KMS-11 (cell line): ENCODE measurements around the gene SHISA8.
"Not testable (repeated sequence)": the region's sequence is repeated elsewhere in the genome, so short reads cannot be mapped to it uniquely, and the experiment has no call there.

Source experiments
- H2AFZ ChIP-seq: fragments of 200-600 bp; sonication (generic); 2 replicates; pipeline ENCODE4 v1.6.1; 2016; ENCODE audit warnings: antibody characterized with exemption, mixed run types, low read depth
- H3K27ac ChIP-seq: fragments of 200-600 bp; sonication (generic); 2 replicates; pipeline ENCODE4 v1.6.1; 2016; ENCODE audit warnings: mild to moderate bottlenecking, mixed run types
- H3K27me3 ChIP-seq: fragments of 200-600 bp; sonication (generic); 2 replicates; pipeline ENCODE4 v1.6.1; 2017; ENCODE audit warnings: mild to moderate bottlenecking, low read depth, mixed run types, moderate library complexity; ENCODE audit not compliant: insufficient read depth
- H3K36me3 ChIP-seq: fragments of 200-600 bp; sonication (generic); 2 replicates; pipeline ENCODE4 v1.6.1; 2017; ENCODE audit warnings: mild to moderate bottlenecking, mixed run types; ENCODE audit not compliant: insufficient read depth
- H3K4me1 ChIP-seq: fragments of 200-600 bp; sonication (generic); 2 replicates; pipeline ENCODE4 v1.6.1; 2016; ENCODE audit warnings: mild to moderate bottlenecking, low read depth, mixed run types; ENCODE audit not compliant: poor library complexity, severe bottlenecking
- H3K4me2 ChIP-seq: fragments of 200-600 bp; sonication (generic); 2 replicates; pipeline ENCODE4 v1.7.0; 2016; ENCODE audit warnings: mild to moderate bottlenecking, mixed run types
- H3K4me3 ChIP-seq: fragments of 200-600 bp; sonication (generic); IDR thresholded peaks from 2 replicates; pipeline ENCODE4 v1.6.1; 2017; ENCODE audit warnings: low read depth, low read length, mixed read lengths; ENCODE audit not compliant: insufficient read depth
- H3K79me2 ChIP-seq: fragments of 200-600 bp; sonication (generic); 2 replicates; pipeline ENCODE4 v1.6.1; 2016; ENCODE audit warnings: low read depth, mixed run types; ENCODE audit not compliant: insufficient read depth
- H3K9ac ChIP-seq: fragments of 200-600 bp; sonication (generic); 2 replicates; pipeline ENCODE4 v1.6.1; 2016; ENCODE audit warnings: mild to moderate bottlenecking, mixed run types
- H4K20me1 ChIP-seq: fragments of 200-600 bp; sonication (generic); 2 replicates; pipeline ENCODE4 v1.6.1; 2016; ENCODE audit warnings: mild to moderate bottlenecking, mixed run types; ENCODE audit not compliant: insufficient read depth
- CTCF ChIP-seq: fragments of 200-600 bp; sonication (generic); conservative IDR thresholded peaks from 2 replicates; pipeline ENCODE4 v1.6.1; 2017; ENCODE audit warnings: low read depth, mild to moderate bottlenecking, antibody characterized with exemption, low read length, moderate library complexity, mixed read lengths

The SHISA8 gene

DNA sequence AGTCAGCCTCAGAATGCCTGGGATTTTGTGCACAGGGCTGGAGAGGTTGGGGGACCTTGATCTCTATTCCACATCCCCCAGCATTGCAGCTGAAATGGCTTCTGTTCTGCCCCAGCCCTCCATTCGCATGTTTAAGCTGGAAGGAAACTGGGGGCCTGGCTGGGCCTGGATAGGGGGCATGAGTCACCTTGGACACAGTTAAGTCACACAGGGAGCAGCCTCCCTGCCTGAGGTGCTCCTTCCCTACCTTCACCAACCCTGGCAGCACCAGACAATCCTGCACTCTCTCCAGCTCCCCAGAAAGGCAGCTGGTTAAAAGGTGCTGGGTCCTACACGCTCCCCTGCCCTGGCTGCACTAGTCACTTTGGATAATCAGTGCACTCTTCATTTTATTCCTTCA, 37.8 kb upstream of the SHISA8 start:
- H3K4me1 ChIP-seq, result peaks cover 7% of the 10 kb centered on the region
- no peaks in the 10 kb centered on the region for H3K27me3 ChIP-seq
- H4K20me1 ChIP-seq, result no peaks in the 10 kb centered on the region
- H3K4me3 ChIP-seq, result no peak overlapping the region
- no peak overlapping the region for H3K9ac ChIP-seq
- no peak overlapping the region for H3K4me2 ChIP-seq
- H3K36me3 ChIP-seq, result no peaks in the 10 kb centered on the region
- TF ChIP-seq CTCF, result no peak
- no peaks in the 10 kb centered on the region for H3K79me2 ChIP-seq
- no peak overlapping the region for H2AFZ ChIP-seq
- no peak overlapping the region for H3K27ac ChIP-seq

- Histone ChIP-seq H3K4me3 (no peak within 1 kb of the TSS), H3K27me3 (no peaks in the 10 kb centered on the region), H3K4me1 (peaks cover 13% of the 10 kb centered on the region), H3K9ac (no peak within 1 kb of the TSS), H3K27ac (no peak within 1 kb of the TSS), H2AFZ (no peak within 1 kb of the TSS), H3K4me2 (no peak within 1 kb of the TSS), H3K36me3 (no peaks in the 10 kb centered on the region), H4K20me1 (no peaks in the 10 kb centered on the region), H3K79me2 (no peaks in the 10 kb centered on the region)
- no peak for TF ChIP-seq CTCF
Measured at GRCh38 chr22:41951898-41952474, 37.1 kb upstream of the SHISA8 start, which contains the start of gene SMIM45. Gene SMIM45 (plus strand): TSS chr22:41952150.

DNA sequence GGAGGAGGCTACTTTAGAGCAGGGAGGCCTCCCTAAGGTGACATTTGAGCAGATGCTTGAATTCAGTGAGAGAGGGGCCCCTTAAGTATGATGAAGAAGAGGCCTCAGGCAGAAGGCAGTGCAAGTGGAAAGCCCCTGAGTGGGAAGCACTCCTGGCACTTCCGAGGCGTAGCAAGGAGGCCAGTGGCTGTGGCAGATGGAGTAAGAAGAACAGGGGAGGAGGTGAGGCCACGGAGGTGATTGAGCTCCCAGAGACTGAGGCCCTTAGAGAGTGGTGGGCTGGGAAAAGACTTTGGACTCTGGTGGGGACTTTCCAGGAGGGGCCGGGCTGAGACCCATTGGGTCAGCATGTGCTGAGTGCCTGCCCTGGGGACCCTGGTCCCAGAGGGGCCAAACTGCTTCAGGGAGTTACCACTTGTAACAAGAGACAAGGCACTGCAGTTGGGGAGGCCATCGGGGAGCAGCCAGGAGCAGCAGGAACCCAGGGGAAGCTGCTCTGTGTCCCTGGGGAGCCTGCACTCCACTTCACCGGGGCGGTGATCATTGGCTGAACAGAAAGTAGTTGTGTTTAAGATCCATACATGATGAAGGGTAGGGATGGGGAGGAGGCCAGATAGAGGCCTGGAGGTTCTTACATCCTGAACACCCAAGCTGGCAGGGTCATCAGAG, 34.6 kb upstream of the SHISA8 start:
- Histone ChIP-seq H3K4me1 (peaks cover 22% of the 10 kb centered on the region), H3K4me3 (no peak overlapping the region), H3K27me3 (no peaks in the 10 kb centered on the region), H3K36me3 (no peaks in the 10 kb centered on the region), H3K9ac (no peak overlapping the region), H4K20me1 (no peaks in the 10 kb centered on the region), H2AFZ (no peak overlapping the region), H3K4me2 (no peak overlapping the region), H3K27ac (no peak overlapping the region), H3K79me2 (peaks cover 21% of the 10 kb centered on the region)
- TF ChIP-seq CTCF, result no peak

DNA sequence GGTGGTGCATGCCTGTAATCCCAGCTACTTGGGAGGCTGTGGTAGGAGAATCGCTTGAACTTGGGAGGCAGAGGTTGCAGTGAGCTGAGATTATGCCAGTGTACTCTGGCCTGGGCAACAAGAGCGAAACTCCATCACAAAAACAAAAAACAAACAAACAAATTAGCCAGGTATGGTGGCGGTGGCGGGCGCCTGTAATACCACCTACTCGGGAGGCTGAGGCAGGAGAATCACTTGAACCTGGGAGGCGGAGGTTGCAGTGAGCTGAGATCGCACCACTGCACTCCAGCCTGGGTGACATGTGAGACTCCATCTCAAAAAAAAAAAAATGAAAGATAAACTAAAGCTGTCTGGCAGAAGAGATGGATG, 34.0 kb upstream of the SHISA8 start:
- not testable (repeated sequence) for H4K20me1 ChIP-seq, H3K27me3 ChIP-seq, H3K4me3 ChIP-seq, H2AFZ ChIP-seq, H3K9ac ChIP-seq, H3K4me2 ChIP-seq, H3K27ac ChIP-seq, H3K36me3 ChIP-seq
- Histone ChIP-seq H3K79me2 (peaks cover 22% of the 10 kb centered on the region), H3K4me1 (peaks cover 22% of the 10 kb centered on the region)

DNA sequence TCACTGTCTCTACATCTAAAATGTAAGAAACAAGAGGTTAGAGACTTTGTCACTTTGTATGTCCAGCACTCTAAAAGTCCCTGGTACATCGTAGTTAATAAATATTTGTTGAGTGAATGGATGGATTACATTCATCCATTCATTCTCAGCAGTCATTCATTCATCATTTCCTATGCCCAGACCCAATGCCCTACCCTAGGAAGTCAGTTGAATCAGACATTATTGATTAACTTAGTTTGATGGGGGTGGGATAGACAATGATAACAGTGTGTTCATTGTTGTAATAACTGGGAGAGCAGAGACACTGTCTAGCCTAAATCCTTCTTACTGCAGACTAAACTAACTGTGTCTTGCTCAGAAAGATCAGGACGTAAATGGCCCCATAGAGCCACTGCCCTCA, 33.3 kb upstream of the SHISA8 start:
- Histone ChIP-seq H2AFZ (no peak overlapping the region), H3K4me1 (peaks cover 22% of the 10 kb centered on the region), H3K27me3 (no peaks in the 10 kb centered on the region), H3K4me2 (no peak overlapping the region), H4K20me1 (no peaks in the 10 kb centered on the region), H3K9ac (no peak overlapping the region), H3K79me2 (peaks cover 24% of the 10 kb centered on the region), H3K36me3 (no peaks in the 10 kb centered on the region), H3K27ac (no peak overlapping the region), H3K4me3 (no peak overlapping the region)
- no peak for TF ChIP-seq CTCF
